ENCODE results near the gene PYGL. TPM values are rescaled to one million over a fixed set of nuclear protein-coding genes. Genes with fewer than 3 reads are reported as not detected.

Gene PYGL
- total and polyA plus RNA-seq, 2 donors (not counting 3 experiments of a cell fraction or from before 2014, with no cell fraction given), result 15.1 to 45.7 TPM

GRCh38 chr14:50855558-50855957 is 88.7 kb downstream of the PYGL start:
- dilution Hi-C loops (cut with MboI; ENCODE audit: extremely low pct_ligation_motif_present, low sequenced_read_pairs), result no loop called here
- no peak for DNase-seq (ENCODE audit: low read depth, low spot score)

More at GRCh38 chr14:50855558-50855957, 88.7 kb downstream of the PYGL start:
- Histone ChIP-seq H3K9me3 (replicated peaks; ENCODE audit: control insufficient read depth, insufficient read depth, low read length) (no peaks in the 10 kb centered on the region), H3K36me3 (ENCODE audit: control insufficient read depth in 2 of 2, extremely low read depth in 1 of 2, insufficient read depth in 2 of 2, low read length in 2 of 2) (no peaks in the 10 kb centered on the region), H3K4me2 (ENCODE audit: insufficient read depth, low read length) (no peak overlapping the region), H3K4me1 (ENCODE audit: control insufficient read depth, extremely low read depth, insufficient read depth, low read length) (peaks cover 5% of the 10 kb centered on the region), H3K9ac (replicated peaks; ENCODE audit: extremely low read depth, insufficient read depth, low read length) (no peak overlapping the region), H3K9me1 (replicated peaks; ENCODE audit: control insufficient read depth, extremely low read depth, insufficient read depth, low read length) (no peaks in the 10 kb centered on the region), H3K27ac (ENCODE audit: insufficient read depth, low read depth, low read length) (no peak overlapping the region), H3K79me2 (ENCODE audit: control insufficient read depth, insufficient read depth, low read length) (no peaks in the 10 kb centered on the region), H2AFZ (ENCODE audit: low read depth, low read length) (no peak overlapping the region), H3K27me3 (ENCODE audit: control insufficient read depth in 2 of 2, insufficient read depth in 2 of 2, low read length in 2 of 2) (peaks cover 0 to 1% of the 10 kb centered on the region in 2 experiments), H4K20me1 (replicated peaks; ENCODE audit: control insufficient read depth, extremely low read depth, insufficient read depth, low read length) (no peaks in the 10 kb centered on the region), H3K4me3 (replicated peaks in 1 of 3; ENCODE audit: insufficient read depth in 1 of 3, low read depth in 1 of 3, low read length in 3 of 3) (no peak overlapping the region)
- BruUV-seq (replicated peaks), result no TSS peak
- TF ChIP-seq MAX (IDR thresholded peaks at IDR 0.05; ENCODE audit: insufficient read depth, insufficient read length), result no peak
- TF ChIP-seq JUN (IDR thresholded peaks at IDR 0.05; ENCODE audit: borderline replicate concordance, insufficient read depth, insufficient read length, low read depth), result no peak
- TF ChIP-seq EZH2 (IDR thresholded peaks at IDR 0.05; ENCODE audit: borderline replicate concordance, low read depth, low read length, severe bottlenecking), result no peak
- no peak for TF ChIP-seq GATA2 (IDR thresholded peaks at IDR 0.05; ENCODE audit: insufficient read depth, insufficient read length, low read depth, low read length)
- TF ChIP-seq POLR2AphosphoS5 (IDR thresholded peaks at IDR 0.05; ENCODE audit: insufficient read depth, low read depth, low read length), result no peak
- TF ChIP-seq FOS (IDR thresholded peaks at IDR 0.05; ENCODE audit: borderline replicate concordance, insufficient read depth, low read length), result no peak
- no peak for TF ChIP-seq MYC (IDR thresholded peaks at IDR 0.05; ENCODE audit: low read depth, low read length)
- ChIA-PET CTCF (interaction anchor here (1.1 kb wide), 1 partner anchor 14 kb away, joined by 3 read pairs; no protein-coding TSS in a partner anchor), POLR2A (no interaction called here)
- intact Hi-C loops (cut with micrococcal nuclease), result no loop called here
- FAIRE-seq, result no peak

Other genes with a start within 250 kb of the PYGL start
- 68.2 and 76.3 TPM in 2 replicates for gene NIN, start 113.3 kb downstream of the PYGL start, total RNA-seq
- 6.5 and 7.1 TPM in 2 replicates for gene NIN, start 113.3 kb downstream of the PYGL start, polyA plus RNA-seq
- not detected in 2 replicates for gene ABHD12B, start 72.4 kb downstream of the PYGL start, total RNA-seq
- not detected in 2 replicates for gene ABHD12B, start 72.4 kb downstream of the PYGL start, polyA plus RNA-seq
- gene TRIM9, start 150.6 kb upstream of the PYGL start, total RNA-seq, result not detected in 2 replicates
- 0.02 TPM in 1 of 2 replicates, not detected in the other for gene TRIM9, start 150.6 kb upstream of the PYGL start, polyA plus RNA-seq